Measurements from ENCODE around the gene DSTYK. TPM values are rescaled to one million over a fixed set of nuclear protein-coding genes. Genes with fewer than 3 reads are reported as not detected.

DSTYK gene
- polyA plus RNA-seq, 1 donor from 2014 or later: 12.1 TPM

DNA sequence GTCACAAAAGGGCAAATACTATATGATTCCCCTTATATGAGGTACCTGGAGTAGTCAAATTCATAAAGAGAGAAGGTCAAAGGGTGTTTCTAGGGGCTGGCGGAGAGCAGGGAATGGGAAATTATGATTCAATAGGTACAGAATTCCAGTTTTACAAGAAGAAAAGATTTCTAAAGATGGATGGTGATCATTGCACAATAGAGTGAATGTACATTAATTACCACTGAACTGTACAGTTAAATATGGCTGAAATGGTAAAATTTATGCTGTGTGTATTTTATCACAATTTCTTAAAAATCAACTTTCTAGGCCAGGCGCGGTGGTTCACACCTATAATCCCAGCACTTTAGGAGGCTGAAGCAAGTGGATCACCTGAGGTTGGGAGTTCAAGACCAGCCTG is 109.1 kb downstream of the DSTYK start:
- Histone ChIP-seq H3K9me3 (ENCODE audit: low read length) (no peaks in the 10 kb centered on the region), H4K20me1 (ENCODE audit: insufficient read depth) (no peaks in the 10 kb centered on the region), H3K27ac (ENCODE audit: low read length) (no peak overlapping the region), H3K36me3 (ENCODE audit: insufficient read depth, low read length) (peaks cover 4% of the 10 kb centered on the region), H3K9ac (ENCODE audit: low read length) (no peak overlapping the region), H3K27me3 (ENCODE audit: insufficient read depth, low read depth, low read length) (no peaks in the 10 kb centered on the region), H3F3A (ENCODE audit: insufficient read depth, low read length, poor library complexity, severe bottlenecking) (no peaks in the 10 kb centered on the region), H3K4me3 (ENCODE audit: low read length) (no peak overlapping the region), H3K79me2 (replicated peaks; ENCODE audit: insufficient read depth, low read length) (no peaks in the 10 kb centered on the region), H2AFZ (ENCODE audit: low read depth, low read length) (no peak overlapping the region), H3K4me2 (ENCODE audit: low read length) (no peak overlapping the region), H3K9me2 (ENCODE audit: insufficient read depth, low read length) (no peaks in the 10 kb centered on the region)
- no peak for TF ChIP-seq POLR2AphosphoS5 (IDR thresholded peaks at IDR 0.05)
- no peak for TF ChIP-seq EP300 (conservative IDR thresholded peaks at IDR 0.05; ENCODE audit: poor library complexity, severe bottlenecking)
- TF ChIP-seq EZH2 (IDR thresholded peaks at IDR 0.05; ENCODE audit: borderline replicate concordance, insufficient read depth, low read length, poor library complexity, severe bottlenecking): no peak
- no peak for TF ChIP-seq TAF1 (IDR thresholded peaks at IDR 0.05; ENCODE audit: low read depth)
- TF ChIP-seq MXI1 (conservative IDR thresholded peaks at IDR 0.05; ENCODE audit: poor library complexity, severe bottlenecking): no peak
- TF ChIP-seq, protein P1, sequence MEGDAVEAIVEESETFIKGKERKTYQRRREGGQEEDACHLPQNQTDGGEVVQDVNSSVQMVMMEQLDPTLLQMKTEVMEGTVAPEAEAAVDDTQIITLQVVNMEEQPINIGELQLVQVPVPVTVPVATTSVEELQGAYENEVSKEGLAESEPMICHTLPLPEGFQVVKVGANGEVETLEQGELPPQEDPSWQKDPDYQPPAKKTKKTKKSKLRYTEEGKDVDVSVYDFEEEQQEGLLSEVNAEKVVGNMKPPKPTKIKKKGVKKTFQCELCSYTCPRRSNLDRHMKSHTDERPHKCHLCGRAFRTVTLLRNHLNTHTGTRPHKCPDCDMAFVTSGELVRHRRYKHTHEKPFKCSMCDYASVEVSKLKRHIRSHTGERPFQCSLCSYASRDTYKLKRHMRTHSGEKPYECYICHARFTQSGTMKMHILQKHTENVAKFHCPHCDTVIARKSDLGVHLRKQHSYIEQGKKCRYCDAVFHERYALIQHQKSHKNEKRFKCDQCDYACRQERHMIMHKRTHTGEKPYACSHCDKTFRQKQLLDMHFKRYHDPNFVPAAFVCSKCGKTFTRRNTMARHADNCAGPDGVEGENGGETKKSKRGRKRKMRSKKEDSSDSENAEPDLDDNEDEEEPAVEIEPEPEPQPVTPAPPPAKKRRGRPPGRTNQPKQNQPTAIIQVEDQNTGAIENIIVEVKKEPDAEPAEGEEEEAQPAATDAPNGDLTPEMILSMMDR (IDR thresholded peaks at IDR 0.05; ENCODE audit: poor library complexity, severe bottlenecking): no peak
- no peak for TF ChIP-seq SMC3 (conservative IDR thresholded peaks at IDR 0.05; ENCODE audit: poor library complexity)
- TF ChIP-seq, protein P2, sequence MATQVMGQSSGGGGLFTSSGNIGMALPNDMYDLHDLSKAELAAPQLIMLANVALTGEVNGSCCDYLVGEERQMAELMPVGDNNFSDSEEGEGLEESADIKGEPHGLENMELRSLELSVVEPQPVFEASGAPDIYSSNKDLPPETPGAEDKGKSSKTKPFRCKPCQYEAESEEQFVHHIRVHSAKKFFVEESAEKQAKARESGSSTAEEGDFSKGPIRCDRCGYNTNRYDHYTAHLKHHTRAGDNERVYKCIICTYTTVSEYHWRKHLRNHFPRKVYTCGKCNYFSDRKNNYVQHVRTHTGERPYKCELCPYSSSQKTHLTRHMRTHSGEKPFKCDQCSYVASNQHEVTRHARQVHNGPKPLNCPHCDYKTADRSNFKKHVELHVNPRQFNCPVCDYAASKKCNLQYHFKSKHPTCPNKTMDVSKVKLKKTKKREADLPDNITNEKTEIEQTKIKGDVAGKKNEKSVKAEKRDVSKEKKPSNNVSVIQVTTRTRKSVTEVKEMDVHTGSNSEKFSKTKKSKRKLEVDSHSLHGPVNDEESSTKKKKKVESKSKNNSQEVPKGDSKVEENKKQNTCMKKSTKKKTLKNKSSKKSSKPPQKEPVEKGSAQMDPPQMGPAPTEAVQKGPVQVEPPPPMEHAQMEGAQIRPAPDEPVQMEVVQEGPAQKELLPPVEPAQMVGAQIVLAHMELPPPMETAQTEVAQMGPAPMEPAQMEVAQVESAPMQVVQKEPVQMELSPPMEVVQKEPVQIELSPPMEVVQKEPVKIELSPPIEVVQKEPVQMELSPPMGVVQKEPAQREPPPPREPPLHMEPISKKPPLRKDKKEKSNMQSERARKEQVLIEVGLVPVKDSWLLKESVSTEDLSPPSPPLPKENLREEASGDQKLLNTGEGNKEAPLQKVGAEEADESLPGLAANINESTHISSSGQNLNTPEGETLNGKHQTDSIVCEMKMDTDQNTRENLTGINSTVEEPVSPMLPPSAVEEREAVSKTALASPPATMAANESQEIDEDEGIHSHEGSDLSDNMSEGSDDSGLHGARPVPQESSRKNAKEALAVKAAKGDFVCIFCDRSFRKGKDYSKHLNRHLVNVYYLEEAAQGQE (IDR thresholded peaks at IDR 0.05; ENCODE audit: borderline replicate concordance): no peak
- no peak for TF ChIP-seq RAD21 (conservative IDR thresholded peaks at IDR 0.05)

DNA sequence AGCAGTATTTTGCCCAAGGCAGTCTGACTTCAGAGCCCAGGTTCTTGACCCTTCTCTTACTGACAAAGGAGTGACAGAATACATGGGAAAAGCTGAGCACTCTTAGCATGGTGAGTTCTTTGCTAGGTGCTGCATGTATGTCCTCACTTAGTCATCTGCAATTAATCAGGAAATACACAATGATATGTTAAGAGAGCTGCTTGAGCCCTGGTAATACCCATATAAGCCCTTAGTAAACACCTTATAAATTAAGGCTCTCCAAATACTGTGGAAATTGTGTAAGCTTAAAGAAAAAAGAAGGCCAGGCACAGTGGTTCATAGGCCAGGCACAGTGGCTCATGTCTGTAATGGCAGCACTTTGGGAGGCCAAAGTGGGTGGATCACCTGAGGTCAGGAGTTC is 113.3 kb downstream of the DSTYK start:
- no peak overlapping the region for H2AFZ ChIP-seq (ENCODE audit: low read depth, low read length)
- H3K36me3 ChIP-seq (ENCODE audit: insufficient read depth, low read length): peaks cover 4% of the 10 kb centered on the region
- no peaks in the 10 kb centered on the region for H4K20me1 ChIP-seq (ENCODE audit: insufficient read depth)
- no peak overlapping the region for H3K4me2 ChIP-seq (ENCODE audit: low read length)
- no peaks in the 10 kb centered on the region for H3K27me3 ChIP-seq (ENCODE audit: insufficient read depth, low read depth, low read length)
- H3F3A ChIP-seq (ENCODE audit: insufficient read depth, low read length, poor library complexity, severe bottlenecking): no peaks in the 10 kb centered on the region
- H3K9me2 ChIP-seq (ENCODE audit: insufficient read depth, low read length): no peaks in the 10 kb centered on the region
- H3K9ac ChIP-seq (ENCODE audit: low read length): no peak overlapping the region
- H3K79me2 ChIP-seq (replicated peaks; ENCODE audit: insufficient read depth, low read length): no peaks in the 10 kb centered on the region
- no peak overlapping the region for H3K4me3 ChIP-seq (ENCODE audit: low read length)
- no peak overlapping the region for H3K27ac ChIP-seq (ENCODE audit: low read length)
- H3K9me3 ChIP-seq (ENCODE audit: low read length): no peaks in the 10 kb centered on the region
- TF ChIP-seq EP300 (conservative IDR thresholded peaks at IDR 0.05; ENCODE audit: poor library complexity, severe bottlenecking) (no peak), TAF1 (IDR thresholded peaks at IDR 0.05; ENCODE audit: low read depth) (no peak), MXI1 (conservative IDR thresholded peaks at IDR 0.05; ENCODE audit: poor library complexity, severe bottlenecking) (no peak), EZH2 (IDR thresholded peaks at IDR 0.05; ENCODE audit: borderline replicate concordance, insufficient read depth, low read length, poor library complexity, severe bottlenecking) (no peak), SMC3 (conservative IDR thresholded peaks at IDR 0.05; ENCODE audit: poor library complexity) (no peak), POLR2AphosphoS5 (IDR thresholded peaks at IDR 0.05) (no peak), RAD21 (conservative IDR thresholded peaks at IDR 0.05) (no peak)
- TF ChIP-seq, protein P2 (IDR thresholded peaks at IDR 0.05; ENCODE audit: borderline replicate concordance): no peak
- TF ChIP-seq, protein P1 (IDR thresholded peaks at IDR 0.05; ENCODE audit: poor library complexity, severe bottlenecking): no peak

Data from neural cell (in vitro differentiated cells).